Activated effector memory CD4-positive, alpha-beta T cell treated with anti-CD3 and anti-CD28 coated beads, Interleukin-2, amount 50 U/mL, for 16 hours (primary cell): ENCODE measurements around the gene MGMT.

Experiments used
- DNase-seq: peaks from one replicate; pipeline ENCODE4 v3.0.0-alpha.2; 2020

MGMT gene

GRCh38 chr10:129659508-129660268 lies 192.6 kb downstream of the MGMT start:
- DNase-seq, result no peak

GRCh38 chr10:129660569-129660968 lies 193.5 kb downstream of the MGMT start:
- no peak for DNase-seq

GRCh38 chr10:129662426-129662825 lies 195.4 kb downstream of the MGMT start:
- DNase-seq, result no peak

GRCh38 chr10:129670124-129670523 lies 203.1 kb downstream of the MGMT start:
- DNase-seq, result no peak

- DNase-seq, result no peak
These were observed 206.3 kb downstream of the MGMT start for GRCh38 chr10:129673292-129673691.

GRCh38 chr10:129675027-129675769 lies 208.2 kb downstream of the MGMT start:
- DNase-seq, result no peak

GRCh38 chr10:129676014-129676413 lies 209.0 kb downstream of the MGMT start:
- no peak for DNase-seq

- DNase-seq, result no peak
These were observed 210.4 kb downstream of the MGMT start for GRCh38 chr10:129677377-129677927.

GRCh38 chr10:129678186-129678585 lies 211.1 kb downstream of the MGMT start:
- DNase-seq, result no peak

GRCh38 chr10:129679207-129679606 lies 212.2 kb downstream of the MGMT start:
- DNase-seq, result no peak

- no peak for DNase-seq
These were observed 213.8 kb downstream of the MGMT start for GRCh38 chr10:129680661-129681344.

- DNase-seq, result no peak
These were observed 214.8 kb downstream of the MGMT start for GRCh38 chr10:129681856-129682255.

GRCh38 chr10:129683519-129683918 lies 216.5 kb downstream of the MGMT start:
- no peak for DNase-seq

- DNase-seq, result no peak
These were observed 216.9 kb downstream of the MGMT start for GRCh38 chr10:129683920-129684319.

GRCh38 chr10:129685271-129685670 lies 218.2 kb downstream of the MGMT start:
- DNase-seq, result no peak

- DNase-seq, result no peak
These were observed 222.6 kb downstream of the MGMT start for GRCh38 chr10:129689671-129690071.

- DNase-seq, result no peak
These were observed 223.4 kb downstream of the MGMT start for GRCh38 chr10:129690248-129691070.

GRCh38 chr10:129692695-129693094 lies 225.7 kb downstream of the MGMT start:
- DNase-seq, result no peak

- DNase-seq, result no peak
These were observed 226.3 kb downstream of the MGMT start for GRCh38 chr10:129693382-129693781.

GRCh38 chr10:129694184-129694583 lies 227.1 kb downstream of the MGMT start:
- DNase-seq, result no peak

- no peak for DNase-seq
These were observed 227.7 kb downstream of the MGMT start for GRCh38 chr10:129694691-129695243.

- no peak for DNase-seq
These were observed 228.6 kb downstream of the MGMT start for GRCh38 chr10:129695671-129696070.
